NCI-H2227 (cell line): Measurements from ENCODE around the gene ITPKB.
"Not testable (repeated sequence)": the region's sequence is repeated elsewhere in the genome, so short reads cannot be mapped to it uniquely, and the experiment has no call there.

ENCODE experiments used
- DNase-seq: peaks from one replicate; lab custom pipeline; 2025; ENCODE audit not compliant: unreplicated experiment; lab: John Stamatoyannopoulos, UW

ITPKB gene

DNA sequence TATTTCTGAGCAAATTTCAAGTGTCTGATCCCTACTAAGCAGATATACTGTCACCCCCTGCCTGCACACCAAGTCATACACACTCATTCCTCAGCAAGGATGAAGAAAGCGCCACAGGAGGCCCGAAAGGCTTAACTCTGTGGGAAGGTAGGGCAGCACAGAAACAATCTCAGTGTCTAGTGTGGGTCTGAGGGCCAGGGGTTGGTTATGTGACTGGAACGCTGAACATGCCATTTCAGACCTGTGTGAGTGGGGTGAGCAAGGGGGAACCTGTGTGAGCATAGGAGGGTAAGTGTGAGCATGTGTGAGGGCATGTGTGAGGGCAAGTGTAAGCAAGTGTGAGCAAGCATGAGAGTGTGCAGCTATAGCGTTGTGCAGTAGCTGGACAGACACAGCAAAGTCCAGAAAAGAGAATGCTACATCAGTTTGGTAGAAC is 6.2 kb downstream of the ITPKB start:
- DNase-seq = no peak

DNA sequence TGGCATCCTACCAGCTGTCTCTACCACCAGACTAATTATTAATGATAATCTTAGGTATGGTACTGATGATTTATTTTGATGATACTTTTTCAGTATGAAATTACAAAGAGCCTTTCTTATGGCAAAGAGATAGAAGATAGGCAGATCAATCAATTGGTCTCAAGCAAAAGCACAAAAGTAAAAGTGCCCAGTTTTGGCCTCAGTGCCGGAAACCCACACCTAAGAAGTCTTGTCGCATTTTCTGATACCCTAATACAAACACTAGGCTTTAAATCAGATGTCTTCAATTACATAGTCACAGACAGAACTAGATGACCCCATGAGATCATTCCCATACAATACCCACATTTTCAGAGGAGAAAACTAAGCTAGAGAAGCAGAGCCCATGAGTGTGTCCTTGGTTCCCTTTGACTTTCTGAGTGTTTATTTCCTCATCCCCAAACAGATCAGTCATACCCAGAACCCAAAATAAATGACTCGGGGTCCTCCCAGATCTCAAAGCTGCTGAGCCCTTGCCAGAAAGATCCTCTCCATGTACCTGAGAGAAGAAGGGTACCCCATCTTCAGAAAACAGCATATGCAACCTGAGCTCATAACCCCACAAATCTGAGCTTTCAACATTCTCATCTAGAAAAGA is 7.7 kb downstream of the ITPKB start:
- no peak for DNase-seq

DNA sequence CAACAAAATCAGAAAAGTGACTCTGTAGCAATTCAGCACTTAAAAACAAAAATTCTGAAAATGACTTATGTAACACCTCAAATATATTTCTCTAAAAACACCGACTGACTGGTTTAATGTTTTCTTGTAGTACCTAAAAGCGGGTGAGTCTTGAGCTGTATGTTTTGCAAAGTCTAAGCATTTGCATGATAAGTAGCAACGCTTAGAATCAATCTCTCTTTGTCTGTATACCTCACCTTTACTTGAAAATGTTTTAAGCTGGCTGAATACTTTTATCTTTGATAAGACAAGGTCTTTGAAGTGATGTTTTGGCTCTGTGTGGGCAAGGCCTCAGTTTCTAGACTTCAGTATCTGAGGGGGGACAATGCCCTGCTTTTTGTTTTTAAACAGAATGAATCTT is 8.2 kb downstream of the ITPKB start:
- no peak for DNase-seq

DNA sequence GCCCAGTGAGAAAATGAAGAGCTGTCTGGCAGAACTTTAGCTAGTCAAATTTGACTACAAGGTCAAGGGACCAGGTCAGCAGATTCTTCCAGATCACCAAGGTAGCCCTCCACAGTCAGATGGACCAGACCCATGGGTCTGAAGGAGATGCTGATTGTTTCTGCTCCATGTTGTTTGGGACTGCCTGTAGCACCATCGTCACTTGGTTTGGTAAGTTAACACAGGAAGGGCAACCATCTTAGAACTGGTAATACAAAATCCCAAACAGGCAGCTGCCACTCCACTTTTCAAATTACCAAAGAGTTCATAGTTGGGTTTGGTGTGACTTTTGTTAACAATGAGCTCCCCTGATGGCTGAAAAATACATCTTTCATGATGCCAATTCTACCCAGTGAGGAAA is 9.0 kb downstream of the ITPKB start:
- no peak for DNase-seq

DNA sequence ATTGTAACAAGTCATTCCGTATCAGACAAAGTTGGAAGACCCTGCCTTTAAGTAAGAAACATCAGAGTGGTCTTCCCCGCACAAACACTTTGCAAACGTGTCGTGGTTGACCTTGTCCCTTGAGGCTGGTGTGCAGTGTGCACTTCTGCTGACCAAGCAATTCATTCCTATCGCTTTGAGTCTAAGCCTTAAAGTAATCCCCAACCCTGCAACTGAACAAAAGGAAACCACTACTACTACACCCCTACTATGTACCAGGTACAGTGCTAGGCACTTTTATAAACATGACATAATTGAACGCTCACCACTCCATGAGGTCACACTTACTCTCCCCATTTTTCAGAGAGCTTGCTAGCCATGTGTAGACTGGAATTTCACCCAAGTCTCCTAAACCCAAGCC is 10.6 kb downstream of the ITPKB start:
- no peak for DNase-seq

DNA sequence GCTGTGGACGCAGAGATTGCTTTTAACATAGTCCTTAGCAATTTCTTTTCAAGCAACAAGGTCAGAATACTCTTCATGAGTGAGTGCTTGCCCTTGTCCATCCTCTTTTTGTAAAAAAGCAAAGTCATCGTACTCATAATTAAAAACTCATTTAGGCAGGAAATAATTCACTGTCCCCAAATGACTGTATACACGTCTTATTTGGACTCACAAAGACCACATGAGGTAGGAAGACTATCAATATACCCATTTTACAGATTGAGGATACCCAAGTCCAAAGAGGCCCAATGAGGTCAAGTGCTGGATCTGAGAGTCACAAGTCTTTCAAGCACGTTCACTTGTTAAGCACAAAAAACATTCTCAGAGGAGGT is 13.2 kb downstream of the ITPKB start:
- DNase-seq = no peak

DNA sequence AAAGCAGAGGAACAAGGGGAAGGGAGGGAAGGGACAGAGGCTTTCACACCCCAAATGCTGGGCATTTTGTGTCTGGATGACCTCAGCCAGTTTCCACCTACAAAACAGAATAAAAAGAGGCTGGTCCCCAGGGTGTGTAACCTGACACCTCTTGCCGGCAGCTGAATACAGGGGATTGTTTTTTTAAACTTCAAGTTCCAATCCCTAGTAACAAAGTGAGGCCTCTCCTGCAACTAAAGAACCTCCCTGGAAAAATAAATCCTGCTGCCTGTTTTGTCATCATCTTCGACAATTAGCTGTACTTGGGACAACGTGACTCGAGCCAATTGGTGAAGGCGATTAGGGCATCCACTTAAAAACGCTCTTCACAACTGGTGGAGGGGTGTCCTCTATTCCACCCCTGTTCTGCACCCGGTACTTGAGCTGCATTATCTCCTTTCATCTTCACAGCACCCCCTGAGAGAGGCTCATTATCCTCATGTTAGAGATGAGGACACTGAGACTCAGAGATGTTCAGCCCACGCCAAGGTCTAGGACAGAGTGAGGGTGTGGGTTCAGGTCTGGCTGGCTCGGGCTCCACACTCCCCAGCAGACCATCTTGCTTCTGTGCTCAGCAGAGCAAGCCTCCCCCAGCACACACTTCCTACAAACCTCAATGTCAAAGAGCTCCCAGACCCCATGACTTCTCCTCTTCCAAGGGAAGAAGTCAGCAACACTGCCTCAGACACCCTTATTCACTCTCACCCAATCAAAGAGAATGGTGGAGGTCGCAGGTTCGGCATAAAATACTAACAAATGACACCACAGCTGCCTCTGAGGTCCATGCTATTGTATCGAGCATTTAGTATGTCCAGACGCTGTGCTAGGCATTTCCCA is 15.2 kb downstream of the ITPKB start:
- peak; percentile 31 for DNase-seq

DNA sequence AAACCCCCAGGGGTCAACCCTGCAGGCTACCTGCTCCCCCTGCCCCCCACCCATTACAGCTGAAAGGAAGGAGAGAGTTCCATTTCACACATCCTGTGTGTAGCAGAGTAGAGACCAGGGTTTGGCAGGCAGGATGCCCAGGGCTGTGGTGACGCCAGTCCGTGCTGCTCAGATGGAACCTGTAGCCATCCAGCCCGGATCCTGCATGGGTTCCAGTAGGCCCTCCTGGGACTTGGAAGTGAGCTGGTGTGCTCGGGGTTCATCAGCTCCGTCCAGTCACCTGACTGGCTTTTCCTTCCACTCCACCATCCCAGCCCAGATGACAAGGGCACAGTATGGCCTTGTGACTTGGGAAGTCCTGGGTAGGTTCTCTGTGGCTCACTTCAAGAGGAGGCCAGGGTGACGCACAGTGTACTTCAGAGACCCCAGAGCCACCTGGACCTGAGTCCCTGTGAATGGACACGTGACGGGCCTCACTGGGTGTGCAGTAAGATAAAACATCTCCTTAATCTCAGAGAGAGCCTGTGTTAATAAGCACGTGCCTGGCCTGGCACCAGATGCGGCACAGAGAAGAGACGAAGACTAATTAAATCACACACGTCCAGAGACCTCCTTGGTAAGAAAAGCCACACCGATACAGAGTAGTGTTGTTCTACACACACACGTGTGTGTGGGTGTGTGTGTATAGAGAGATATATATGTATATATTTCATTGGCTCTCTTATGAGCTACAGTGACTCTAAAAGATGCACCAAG is 16.0 kb downstream of the ITPKB start:
- no peak for DNase-seq

DNA sequence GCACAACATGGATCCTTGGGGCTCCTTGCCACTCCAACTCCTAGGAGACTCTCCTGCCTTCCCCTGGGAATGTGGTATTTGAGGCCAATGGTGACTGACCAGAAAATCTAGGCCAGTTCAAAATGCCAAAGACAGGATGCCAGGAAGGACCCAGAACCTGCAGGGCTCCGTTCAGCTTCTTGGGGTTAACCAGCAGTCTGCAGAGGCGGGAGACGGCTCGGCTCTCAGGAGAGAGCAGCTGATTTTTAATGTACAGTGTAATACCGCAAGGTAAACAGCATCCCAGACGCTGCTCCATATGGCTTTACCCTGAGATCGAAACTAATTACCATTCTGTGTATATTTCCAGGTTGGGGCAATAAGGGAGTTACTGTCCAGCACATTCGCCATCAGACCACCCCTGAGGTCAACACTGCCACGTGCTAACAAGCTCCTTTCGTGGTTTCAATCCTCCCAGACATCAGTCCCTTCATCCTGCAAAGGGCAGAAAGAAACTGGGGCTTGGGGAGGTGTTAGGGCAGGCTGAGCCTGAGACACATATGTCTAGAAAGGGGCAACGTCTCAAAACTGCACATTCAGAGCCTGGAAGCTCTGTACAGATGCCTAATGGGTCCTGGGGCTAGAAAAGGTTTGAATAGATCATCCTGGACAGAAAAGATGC is 16.7 kb downstream of the ITPKB start:
- no peak for DNase-seq

DNA sequence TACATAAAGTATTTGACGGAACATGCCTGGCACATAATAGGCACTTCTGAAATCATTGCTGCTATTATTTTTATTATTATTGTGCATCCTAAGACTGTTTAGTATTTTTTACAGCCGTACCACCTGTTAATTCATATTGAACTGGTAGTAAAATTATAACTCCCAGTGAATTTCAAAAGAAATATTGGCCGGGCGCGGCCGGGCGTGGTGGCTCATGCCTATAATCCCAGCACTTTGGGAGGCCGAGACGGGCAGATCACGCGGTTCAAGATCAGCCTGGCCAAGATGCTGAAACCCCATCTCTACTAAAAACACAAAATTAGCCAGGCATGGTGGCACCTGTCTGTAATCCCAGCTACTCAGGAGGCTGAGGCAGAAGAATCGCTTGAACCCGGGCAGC is 18.5 kb downstream of the ITPKB start:
- DNase-seq = not testable (repeated sequence)

DNA sequence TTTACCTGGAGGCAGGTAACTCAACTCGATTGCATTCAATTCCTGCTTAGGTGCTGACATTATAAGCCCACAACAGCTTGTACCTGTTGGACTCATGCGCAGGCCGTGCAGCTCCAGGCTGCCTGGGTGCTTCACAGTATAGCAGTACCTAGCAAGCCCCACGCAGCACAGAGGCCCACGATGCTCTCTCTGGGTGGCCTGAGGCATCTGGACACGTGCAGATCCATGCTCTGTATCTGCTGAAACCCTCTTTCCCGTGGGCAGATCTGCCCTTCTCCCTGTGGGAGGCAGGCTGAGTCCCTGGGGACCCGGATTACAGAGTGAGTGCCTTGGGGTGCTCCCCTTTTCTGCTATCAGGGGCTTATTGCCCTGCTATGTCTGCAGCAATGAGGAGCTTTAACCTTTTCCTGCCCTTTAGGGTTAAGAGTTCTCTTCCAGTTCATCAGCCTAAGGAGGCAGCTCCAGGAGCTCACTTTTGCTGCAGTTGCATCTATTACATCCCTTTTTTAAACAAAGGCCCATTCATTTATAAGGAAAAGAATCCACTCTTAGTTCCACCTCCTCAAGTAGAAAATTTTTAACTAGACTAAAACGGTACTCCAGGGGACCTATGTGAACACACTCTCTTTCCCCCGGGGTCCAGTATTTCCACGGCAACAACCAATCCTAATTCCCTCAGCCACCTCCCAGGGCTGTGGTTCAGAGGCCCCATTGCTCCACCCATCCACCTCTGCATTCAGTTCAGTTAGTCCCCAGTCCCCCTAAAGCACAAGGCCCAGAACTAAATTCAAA is 19.3 kb downstream of the ITPKB start:
- DNase-seq = no peak

DNA sequence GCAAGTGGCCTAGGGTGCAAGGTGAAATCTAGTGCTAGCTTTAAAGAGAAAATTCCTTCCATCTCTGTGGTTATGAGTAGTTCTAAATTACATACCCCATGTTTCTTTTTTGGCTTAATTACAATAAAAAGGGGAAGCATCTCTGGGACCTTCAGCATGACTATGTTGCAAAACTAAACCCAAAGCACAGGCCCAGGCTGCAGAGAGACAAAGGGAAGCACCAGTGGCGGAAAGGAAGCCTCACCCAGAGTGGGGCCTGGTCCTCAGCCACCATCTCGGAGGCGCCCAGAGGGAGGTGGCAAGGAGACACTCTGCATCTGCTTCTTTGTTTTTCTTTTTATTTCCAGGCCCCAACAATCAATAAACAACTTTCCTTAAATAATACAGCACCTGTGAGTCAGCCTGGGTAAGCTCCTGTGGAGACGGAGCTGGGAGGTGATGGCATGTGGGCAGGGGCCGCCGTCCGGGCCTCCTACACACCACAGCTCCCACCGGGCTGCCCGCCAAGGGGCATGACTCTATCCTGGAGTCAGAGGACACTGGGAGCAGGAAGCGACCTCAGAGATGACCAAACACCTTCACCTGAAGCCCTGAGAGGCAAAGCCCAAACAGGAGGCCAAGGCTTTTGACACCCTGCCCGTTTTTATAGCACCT is 21.7 kb downstream of the ITPKB start:
- DNase-seq = no peak

DNA sequence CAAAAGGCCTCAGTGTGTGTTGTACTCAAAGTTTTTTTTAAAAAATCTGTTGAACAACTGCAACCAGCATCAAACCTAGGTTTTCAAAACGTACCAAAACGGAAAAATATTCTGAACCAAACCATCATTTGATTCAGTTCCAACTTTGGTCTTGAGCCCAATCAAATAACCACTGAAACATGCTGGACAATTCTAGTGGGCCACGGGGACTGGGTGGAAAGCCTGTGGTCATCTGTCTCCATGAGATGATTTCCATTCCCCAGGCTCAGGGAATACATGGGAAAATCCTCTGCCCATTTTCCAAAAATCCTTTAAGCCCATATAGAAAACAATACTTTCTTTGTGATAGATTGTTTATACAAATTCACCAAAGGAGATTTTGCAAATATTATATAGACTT is 22.5 kb downstream of the ITPKB start:
- DNase-seq = no peak

DNA sequence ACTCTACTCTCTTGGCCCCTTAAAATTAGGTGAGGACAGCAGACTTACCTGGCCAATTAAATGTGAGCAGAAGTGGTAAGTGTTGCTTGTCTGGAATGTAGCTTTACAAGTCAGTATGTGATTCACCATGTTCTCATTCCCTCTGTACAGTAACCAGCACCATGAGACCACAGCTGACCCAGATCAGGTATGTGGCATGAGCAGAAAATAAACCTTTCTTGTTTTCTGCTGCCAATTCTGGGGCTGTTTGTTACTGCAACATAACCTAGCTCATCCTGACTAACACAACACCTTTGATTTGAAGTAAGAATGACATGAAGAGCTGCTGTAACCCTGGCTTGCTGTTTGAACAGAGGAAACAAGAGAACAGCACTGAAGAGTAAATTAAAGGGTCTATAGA is 24.9 kb downstream of the ITPKB start:
- DNase-seq = no peak

DNA sequence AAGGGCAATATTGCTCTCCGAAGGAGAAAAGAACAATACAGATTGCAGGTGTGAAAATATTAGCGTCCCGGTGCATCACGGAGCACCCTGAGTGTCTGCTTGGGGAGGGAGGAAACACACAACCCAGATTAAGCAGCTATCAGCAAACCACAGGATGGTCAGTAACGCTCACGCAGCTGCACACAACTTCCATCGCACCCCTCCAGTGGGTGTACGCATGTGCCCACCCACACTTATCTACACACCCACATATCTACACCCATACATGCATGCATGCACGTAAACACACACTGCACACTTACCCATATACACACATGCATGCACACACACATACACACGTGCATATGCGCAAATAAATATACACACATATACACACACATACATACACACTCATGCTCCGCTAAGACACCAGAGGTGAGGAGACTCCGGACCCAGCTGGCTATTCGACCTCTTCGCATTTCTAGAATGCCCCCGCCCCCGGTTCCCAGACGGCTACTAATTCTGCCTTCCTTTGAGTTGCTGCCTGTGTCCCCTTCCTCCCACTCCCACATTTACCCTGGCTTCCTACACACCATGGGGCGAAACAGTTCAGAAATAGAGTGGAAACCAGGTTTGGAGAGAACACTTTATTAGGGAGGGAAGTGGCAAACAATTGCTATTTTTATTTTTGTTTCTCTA is 26.2 kb downstream of the ITPKB start:
- no peak for DNase-seq

DNA sequence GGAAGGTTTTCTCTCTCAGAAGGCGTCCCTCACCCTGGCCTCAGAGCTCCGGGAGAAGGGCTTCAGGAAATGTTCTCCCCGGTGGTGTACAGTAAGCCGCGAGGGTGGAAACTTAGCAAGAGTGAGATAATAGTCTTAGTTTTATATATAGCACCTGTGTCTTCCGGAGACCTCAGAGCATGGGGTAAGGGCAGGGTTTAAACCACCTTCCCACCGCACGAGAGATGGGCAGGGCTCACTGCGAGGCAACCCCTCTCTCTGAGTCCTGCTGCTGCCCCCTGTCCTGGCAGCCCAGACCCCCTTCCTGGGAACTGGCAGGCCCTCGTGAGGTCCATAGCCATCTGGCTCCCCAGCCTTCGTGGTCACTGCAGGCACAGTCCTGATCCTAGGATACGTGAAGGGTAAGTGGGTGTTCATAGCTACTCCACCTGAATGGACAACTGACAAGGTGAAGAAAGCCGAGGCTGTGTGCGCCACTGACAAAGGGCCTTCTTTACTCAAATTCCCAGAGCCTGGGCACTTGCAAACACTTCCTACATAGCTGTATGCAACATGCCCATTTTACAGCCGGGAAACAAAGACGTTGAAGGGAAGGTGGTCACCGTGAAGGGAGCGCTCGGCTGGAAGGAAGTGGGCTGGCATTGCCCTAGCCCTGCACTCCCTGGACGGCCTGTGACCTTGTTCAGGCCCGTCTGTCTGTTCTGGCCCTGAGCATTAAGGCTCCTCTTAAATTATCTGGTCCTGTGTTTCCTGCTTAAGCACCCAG is 26.9 kb downstream of the ITPKB start:
- DNase-seq = no peak

DNA sequence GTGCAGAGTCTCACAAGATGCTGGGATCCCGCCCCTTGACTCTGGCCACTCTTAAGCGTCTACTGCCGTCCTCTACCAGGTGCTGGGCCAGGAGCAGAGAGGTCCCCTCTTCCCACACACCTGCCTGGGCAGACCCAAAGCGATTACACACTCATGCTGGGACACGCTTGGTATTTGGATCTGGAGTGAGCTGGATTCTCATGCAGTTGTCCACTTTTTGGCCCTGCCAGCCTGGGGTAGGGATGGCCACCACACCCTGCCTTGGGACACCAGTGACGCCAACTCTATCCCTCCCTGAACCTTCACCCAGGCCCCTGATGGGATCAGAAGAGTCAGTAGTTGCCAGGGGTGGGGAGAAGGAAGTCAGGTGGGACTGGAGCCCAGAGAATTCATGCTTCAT is 28.6 kb downstream of the ITPKB start:
- no peak for DNase-seq

DNA sequence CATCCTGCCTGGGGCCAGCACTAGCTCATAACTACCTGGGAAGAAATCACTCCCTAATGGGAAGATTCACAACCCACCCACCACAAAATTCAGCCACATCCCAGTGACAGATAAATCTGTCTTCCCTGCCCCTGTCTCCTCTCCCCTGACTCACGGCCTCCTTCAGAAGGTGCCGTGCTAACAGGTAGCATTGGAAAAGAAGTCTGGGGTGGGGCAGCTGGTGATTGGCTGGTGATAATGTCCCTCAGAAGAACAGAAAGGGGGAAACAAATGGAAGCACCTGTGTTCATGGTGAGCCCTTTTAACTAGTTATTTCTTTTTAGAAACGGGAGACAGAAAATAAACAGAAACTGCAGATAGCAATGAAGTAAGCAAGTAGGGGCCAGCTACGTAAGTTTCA is 29.1 kb downstream of the ITPKB start:
- no peak for DNase-seq

DNA sequence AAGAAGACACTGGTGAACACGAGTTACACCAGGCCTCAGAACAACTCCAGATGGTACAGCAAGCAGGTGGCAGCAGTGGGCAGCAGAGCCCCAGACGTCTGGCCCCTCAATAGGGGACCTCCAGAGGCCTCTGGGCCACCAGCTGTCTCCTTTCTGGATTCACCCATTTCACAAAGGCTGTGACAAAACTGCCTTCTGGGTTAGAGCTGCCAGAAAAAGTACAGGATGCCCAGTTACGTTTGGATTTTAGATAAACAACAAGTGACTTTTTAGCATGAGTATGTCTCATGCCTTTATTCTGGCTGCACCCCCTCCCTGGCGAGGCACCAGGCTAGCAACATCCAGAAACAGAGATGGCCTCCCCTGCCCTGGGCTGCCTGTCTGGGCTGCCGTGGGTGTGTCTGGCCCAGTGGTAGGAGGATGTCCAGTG is 30.1 kb downstream of the ITPKB start:
- DNase-seq = no peak
